ENCODE measurements around the gene PRDM15. TPM values are rescaled to one million over a fixed set of nuclear protein-coding genes. Genes with fewer than 3 reads are reported as not detected.

Gene PRDM15
- total RNA-seq, 1 experiment from 2014 or later: 9.9 TPM

GRCh38 chr21:41900401-41900800, 21.3 kb upstream of the PRDM15 start:
- no peak overlapping the region for H3K4me2 ChIP-seq (ENCODE audit: insufficient read depth, insufficient read length, low read length)
- no peak overlapping the region for H2BK15ac ChIP-seq (ENCODE audit: low read depth, low read length)
- Mint-ChIP-seq H3K27me3 (ENCODE audit: low read depth) (no peaks in the 10 kb centered on the region), H3K4me3 (no peak overlapping the region), H3K27ac (no peak overlapping the region), H3K4me1 (peaks cover 37 to 38% of the 10 kb centered on the region in 2 experiments), H3K9me3 (no peaks in the 10 kb centered on the region), H3K36me3 (ENCODE audit: insufficient read depth in 1 of 3, low read depth in 3 of 3) (peaks cover under 1 to 13% (median 13%) of the 10 kb centered on the region in 3 experiments; a peak in 5 of 7 replicates)
- no peak overlapping the region for H4K8ac ChIP-seq (replicated peaks; ENCODE audit: insufficient read length, low read depth, low read length)
- H3K18ac ChIP-seq (ENCODE audit: insufficient read length, low read depth, low read length): no peak overlapping the region
- peaks cover 6% of the 10 kb centered on the region for H3K4me1 ChIP-seq (ENCODE audit: insufficient read depth, low read length)
- TF ChIP-seq CTCF (conservative IDR thresholded peaks at IDR 0.05): no peak
- H3T11ph ChIP-seq (ENCODE audit: low read length): no peak overlapping the region
- H2BK120ac ChIP-seq (ENCODE audit: low read depth, low read length, poor library complexity, severe bottlenecking): no peak overlapping the region
- H3K79me1 ChIP-seq (ENCODE audit: insufficient read depth, low read depth, low read length, poor library complexity, severe bottlenecking): no peaks in the 10 kb centered on the region
- H3K23me2 ChIP-seq (ENCODE audit: insufficient read length, low read depth, low read length, poor library complexity, severe bottlenecking): no peaks in the 10 kb centered on the region
- no peaks in the 10 kb centered on the region for H3K27me3 ChIP-seq (ENCODE audit: insufficient read depth, low read length)
- H4K91ac ChIP-seq (ENCODE audit: insufficient read length, low read depth, low read length): no peak overlapping the region
- no peak overlapping the region for H3K23ac ChIP-seq (ENCODE audit: insufficient read length, low read depth, low read length)
- H3K14ac ChIP-seq (ENCODE audit: insufficient read depth, low read length): no peak overlapping the region
- H2BK5ac ChIP-seq (ENCODE audit: insufficient read length, low read length): no peak overlapping the region
- H2AK5ac ChIP-seq (ENCODE audit: insufficient read length, low read length): no peak overlapping the region
- no peak overlapping the region for H2BK20ac ChIP-seq (ENCODE audit: low read depth, low read length, poor library complexity, severe bottlenecking)
- no peaks in the 10 kb centered on the region for H4K20me1 ChIP-seq (ENCODE audit: control insufficient read depth, insufficient read depth, insufficient read length)
- no CpG with 5 or more reads among the region's 6 CpGs for WGBS (ENCODE audit: extremely low coverage, insufficient read length, low lambda C conversion rate)
- no peak overlapping the region for H3K27ac ChIP-seq (ENCODE audit: insufficient read length, low read depth, low read length)
- no peak for DNase-seq
- no peaks in the 10 kb centered on the region for H3K79me2 ChIP-seq (ENCODE audit: insufficient read depth, low read length)
- H3K9ac ChIP-seq (ENCODE audit: extremely low read depth, insufficient read length, low read length): no peak overlapping the region
- no peak overlapping the region for H4K5ac ChIP-seq (ENCODE audit: insufficient read length, low read depth, low read length)
- H3K9me3 ChIP-seq (ENCODE audit: control insufficient read depth, low read depth, low read length): no peaks in the 10 kb centered on the region
- H3K56ac ChIP-seq (ENCODE audit: insufficient read length, low read depth, low read length): no peak overlapping the region
- H2AFZ ChIP-seq (ENCODE audit: low read length): no peak overlapping the region
- H2BK12ac ChIP-seq (ENCODE audit: insufficient read length, low read depth, low read length): no peak overlapping the region
- no peak overlapping the region for H3K4ac ChIP-seq (ENCODE audit: low read depth, low read length)

Data from H9 (cell line).